HepG2 (cell line): ENCODE measurements around the gene MYO16. TPM values are rescaled to one million over a fixed set of nuclear protein-coding genes. Genes with fewer than 3 reads are reported as not detected.

Experiments
- ATAC-seq: fragments of 200-7000 bp; cut with Tn5 transposase; 3 replicates; pipeline ENCODE4 v1.9.1; 2020; ENCODE audit warnings: mild to moderate bottlenecking, moderate library complexity
- BruUV-seq: library from RNA; stranded (reverse); fragments of 400-500 nt; replicated peaks from 2 replicates; lab custom pipeline; 2021; lab: Mats Ljungman, UMichigan
- CTCF ChIA-PET: fragments of 300-600 bp; formaldehyde crosslinking; extraction: SDS; loops from one replicate; lab custom pipeline; 2021; ENCODE audit warnings: low total read pairs, inconsistent platforms, low intra/inter-chr PET ratio; lab: Yijun Ruan, JAX
- POLR2A ChIA-PET: fragments of 350-600 bp; sonication (Branson Sonifier 250); formaldehyde crosslinking; loops from one replicate; lab custom pipeline; 2020; ENCODE audit warnings: antibody characterized with exemption, inconsistent platforms; lab: Yijun Ruan, JAX
- DNase-seq: peaks from one replicate; pipeline ENCODE4 v3.0.0-alpha.2; 2015; ENCODE audit warnings: low spot score
- FAIRE-seq: peaks from 3 replicates; lab custom pipeline; 2011; peaks lifted over from hg19 to GRCh38; lab: Jason Lieb, UNC
- H2AFZ ChIP-seq: one replicate; pipeline ENCODE4 v1.6.1; 2011; ENCODE audit warnings: low read length, inconsistent platforms
- H3K27ac ChIP-seq: fragments of 300-600 bp; 3 replicates; pipeline ENCODE4 v1.8.0; 2011; ENCODE audit warnings: mixed run types, mild to moderate bottlenecking, mixed read lengths, low read length, inconsistent platforms; ENCODE audit not compliant: insufficient read depth; ENCODE audit errors: extremely low read length
- H3K27me3 ChIP-seq, 2 experiments: fragments of 200-600 bp in 1 of 2; 2 replicates in 1 of 2; 3 replicates in 1 of 2; pipeline versions ENCODE4 v1.6.0 to v1.8.0; 2011; ENCODE audit warnings: low read length in 2 of 2, mild to moderate bottlenecking in 2 of 2, moderate library complexity in 2 of 2, inconsistent platforms in 1 of 2; ENCODE audit not compliant: insufficient read depth in 2 of 2, control insufficient read depth in 1 of 2
- H3K36me3 ChIP-seq, 2 experiments: fragments of 200-600 bp in 1 of 2; replicated peaks in 1 of 2; 2 replicates in 1 of 2; 3 replicates in 1 of 2; pipeline versions ENCODE4 v1.5.1 to v1.8.0; 2011; ENCODE audit warnings: low read length in 2 of 2, inconsistent platforms in 1 of 2; ENCODE audit not compliant: insufficient read depth in 2 of 2, control insufficient read depth in 1 of 2
- H3K4me1 ChIP-seq: 2 replicates; pipeline ENCODE4 v1.5.1; 2012; ENCODE audit warnings: low read length, inconsistent platforms; ENCODE audit not compliant: insufficient read depth
- H3K4me2 ChIP-seq: 2 replicates; pipeline ENCODE4 v1.6.0; 2011; ENCODE audit warnings: low read depth, low read length, inconsistent platforms
- H3K4me3 ChIP-seq, 3 experiments: fragments of 200-600 bp in 1 of 3; sonication (generic), shearing (Covaris generic) in 1 of 3; replicated peaks in 1 of 3; 2 replicates each; pipeline ENCODE4 v1.5.1; 2011 to 2016; ENCODE audit warnings: low read length in 3 of 3, inconsistent platforms in 2 of 3, low read depth in 2 of 3, mild to moderate bottlenecking in 2 of 3, control low read depth in 1 of 3, mixed read lengths in 1 of 3; ENCODE audit not compliant: insufficient read depth in 1 of 3
- H3K79me2 ChIP-seq: one replicate; pipeline ENCODE4 v1.6.1; 2011; ENCODE audit warnings: low read length, inconsistent platforms; ENCODE audit not compliant: insufficient read depth
- H3K9ac ChIP-seq: 2 replicates; pipeline ENCODE4 v1.6.0; 2011; ENCODE audit warnings: mild to moderate bottlenecking, low read depth, low read length, inconsistent platforms; ENCODE audit not compliant: insufficient read depth
- H3K9me3 ChIP-seq: 2 replicates; pipeline ENCODE4 v1.5.1; 2012; ENCODE audit warnings: mild to moderate bottlenecking, low read length
- H4K20me1 ChIP-seq: 2 replicates; pipeline ENCODE4 v1.6.0; 2011; ENCODE audit warnings: inconsistent platforms, mild to moderate bottlenecking, low read length, moderate library complexity; ENCODE audit not compliant: insufficient read depth
- ADNP ChIP-seq: sonication (generic); formaldehyde crosslinking; IDR thresholded peaks from 2 replicates; pipeline ENCODE4 v1.4.0; 2020; ENCODE audit warnings: missing genetic modification reagents
- ASH2L ChIP-seq: fragments of 300-600, 200-600 bp; sonication (generic); IDR thresholded peaks from 2 replicates; pipeline ENCODE4 v1.7.0; 2017; ENCODE audit warnings: low read depth, mild to moderate bottlenecking, moderate library complexity, mixed read lengths, low read length; ENCODE audit not compliant: insufficient read length
- CENPBD1 ChIP-seq: sonication (generic); formaldehyde crosslinking; IDR thresholded peaks from 2 replicates; pipeline ENCODE4 v1.8.0; 2022; ENCODE audit warnings: missing genetic modification reagents, low read depth, mild to moderate bottlenecking, borderline replicate concordance
- CHD4 ChIP-seq: fragments of 200-600 bp; sonication (generic); IDR thresholded peaks from 2 replicates; pipeline ENCODE4 v1.7.0; 2017; ENCODE audit warnings: mild to moderate bottlenecking, low read length, borderline replicate concordance
- MAFF ChIP-seq: IDR thresholded peaks from 2 replicates; pipeline ENCODE4 v1.6.1; 2011; ENCODE audit warnings: low read depth, low read length, improper control_type of control experiment
- NBN ChIP-seq: fragments of 450-650 bp; conservative IDR thresholded peaks from 2 replicates; pipeline ENCODE4 v1.6.1; 2017
- TAF1 ChIP-seq: sonication (generic); formaldehyde crosslinking; IDR thresholded peaks from 2 replicates; pipeline ENCODE4 v1.4.0; 2020; ENCODE audit warnings: missing genetic modification reagents
- ZFY ChIP-seq: sonication (generic); formaldehyde crosslinking; IDR thresholded peaks from 2 replicates; pipeline ENCODE4 v1.4.0; 2020; ENCODE audit warnings: missing genetic modification reagents
- ZNF383 ChIP-seq: sonication (generic); formaldehyde crosslinking; IDR thresholded peaks from 2 replicates; pipeline ENCODE4 v1.4.0; 2020; ENCODE audit warnings: missing genetic modification reagents, mild to moderate bottlenecking, borderline replicate concordance
- ZNF589 ChIP-seq: sonication (generic); formaldehyde crosslinking; conservative IDR thresholded peaks from 2 replicates; pipeline ENCODE4 v1.8.0; 2022; ENCODE audit warnings: mild to moderate bottlenecking, moderate library complexity, missing genetic modification reagents
- WGBS: methylation state at CpG from one replicate; pipeline ENCODE4 v1.1.6; 2017; ENCODE audit warnings: low lambda C conversion rate; 5-methylcytosine and 5-hydroxymethylcytosine counted together
- in situ Hi-C: cut with HindIII; loops from 2 replicates; pipeline ENCODE4 v1.10.0; 2017; ENCODE audit warnings: low pct_unique_long_range_greater_than_20kb; ENCODE audit not compliant: extremely low pct_ligation_motif_present
- intact Hi-C: fragments of 100-400 bp; cut with micrococcal nuclease; formaldehyde crosslinking; loops from one replicate; pipeline ENCODE4 v1.10.0; 2022; ENCODE audit not compliant: unreplicated experiment
- polyA plus RNA-seq, 8 experiments: library from polyadenylated mRNA; depleted of rRNA in 3 of 8; stranded (reverse) in 7 of 8; unstranded in 1 of 8; fragments of >200 nt; fragmentation: Illumina TruSeq in 4 of 8; extraction: Trizol in 4 of 8; gene quantifications; 2 replicates each; pipeline versions ENCODE4 v1.2.1 to v1.2.3, GENCODE V29; 2011 to 2016; ENCODE audit warnings: low read depth in 4 of 8, missing spikeins in 1 of 8, mixed read lengths in 1 of 8; ENCODE audit not compliant: insufficient read depth in 1 of 8
- total RNA-seq, 5 experiments: library from RNA; depleted of rRNA; stranded (reverse); fragments of >200 nt; fragmentation: Illumina TruSeq; extraction: Trizol; gene quantifications; 2 replicates each; pipeline ENCODE4 v1.2.3, GENCODE V29; 2016; ENCODE audit warnings: low read depth in 1 of 5
- TF ChIP-seq, protein P1 (sequence below): sonication (generic); formaldehyde crosslinking; IDR thresholded peaks from 2 replicates; pipeline ENCODE4 v1.9.0; 2021; ENCODE audit warnings: missing genetic modification reagents, borderline replicate concordance
- TF ChIP-seq, protein P2 (sequence below): sonication (generic); formaldehyde crosslinking; IDR thresholded peaks from 2 replicates; pipeline ENCODE4 v1.5.0; 2020; ENCODE audit warnings: missing genetic modification reagents
- TF ChIP-seq, protein P3 (sequence below): IDR thresholded peaks from 2 replicates; pipeline ENCODE4 v1.6.1; 2016; ENCODE audit warnings: missing biosample characterization, missing genetic modification reagents, low read depth
- TF ChIP-seq, protein P4 (sequence below): sonication (generic); formaldehyde crosslinking; conservative IDR thresholded peaks from 2 replicates; pipeline ENCODE4 v1.4.0; 2020; ENCODE audit warnings: missing genetic modification reagents

The MYO16 gene
- total and polyA plus RNA-seq, 2 of the 13 experiments (the other 11 are each of a cell fraction or from before 2014, with no cell fraction given) = not detected

GRCh38 chr13:108807841-108808240 is 178.4 kb downstream of the MYO16 start (continued):
- TF ChIP-seq, protein P1, sequence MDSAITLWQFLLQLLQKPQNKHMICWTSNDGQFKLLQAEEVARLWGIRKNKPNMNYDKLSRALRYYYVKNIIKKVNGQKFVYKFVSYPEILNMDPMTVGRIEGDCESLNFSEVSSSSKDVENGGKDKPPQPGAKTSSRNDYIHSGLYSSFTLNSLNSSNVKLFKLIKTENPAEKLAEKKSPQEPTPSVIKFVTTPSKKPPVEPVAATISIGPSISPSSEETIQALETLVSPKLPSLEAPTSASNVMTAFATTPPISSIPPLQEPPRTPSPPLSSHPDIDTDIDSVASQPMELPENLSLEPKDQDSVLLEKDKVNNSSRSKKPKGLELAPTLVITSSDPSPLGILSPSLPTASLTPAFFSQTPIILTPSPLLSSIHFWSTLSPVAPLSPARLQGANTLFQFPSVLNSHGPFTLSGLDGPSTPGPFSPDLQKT (CRISPR knock-in tag) = no peak
- no peak for TF ChIP-seq CHD4
- no peak for TF ChIP-seq MAFF

DNA sequence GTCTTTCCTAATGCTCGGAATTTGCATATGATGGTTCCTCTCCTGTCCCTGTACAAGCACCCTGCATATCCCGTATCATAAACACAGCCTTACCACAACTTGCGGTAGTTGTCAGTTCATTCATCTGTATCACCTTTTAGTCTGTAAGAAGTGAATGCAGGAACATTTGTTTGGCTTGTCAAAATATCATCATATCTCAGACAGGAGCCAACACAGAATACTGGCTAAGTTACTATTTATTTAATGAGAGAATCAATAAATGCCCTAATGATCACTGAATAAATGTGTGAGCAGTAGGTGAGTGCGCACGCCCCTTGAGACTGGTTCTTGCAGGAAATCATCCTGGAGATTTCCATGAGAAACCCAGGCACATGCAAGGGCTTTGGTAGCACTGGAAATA is 182.8 kb downstream of the MYO16 start:
- ChIA-PET POLR2A (no interaction called here), CTCF (no interaction called here)
- no peak overlapping the region for H3K4me2 ChIP-seq
- intact Hi-C loops (no loop called here), in situ Hi-C loops (no loop called here)
- ATAC-seq = no peak
- FAIRE-seq = no peak
- H3K9me3 ChIP-seq = peaks cover 20% of the 10 kb centered on the region; the same call in 1 of the 2 replicates
- no peaks in the 10 kb centered on the region for H3K4me1 ChIP-seq
- H3K36me3 ChIP-seq = no peaks in the 10 kb centered on the region
- BruUV-seq = no TSS peak
- WGBS = 37% methylated on average over 5 of the region's 5 CpGs
- H3K9ac ChIP-seq = no peak overlapping the region
- no peak overlapping the region for H3K4me3 ChIP-seq
- H3K79me2 ChIP-seq = no peaks in the 10 kb centered on the region
- no peaks in the 10 kb centered on the region for H4K20me1 ChIP-seq
- no peak overlapping the region for H2AFZ ChIP-seq
- no peaks in the 10 kb centered on the region for H3K27me3 ChIP-seq
- DNase-seq = no peak
- no peak overlapping the region for H3K27ac ChIP-seq
- TF ChIP-seq ADNP (CRISPR knock-in tag) = no peak
- no peak for TF ChIP-seq TAF1 (CRISPR knock-in tag)
- TF ChIP-seq ZNF589 = no peak
- no peak for TF ChIP-seq CENPBD1 (CRISPR knock-in tag)
- no peak for TF ChIP-seq NBN
- TF ChIP-seq, protein P2, sequence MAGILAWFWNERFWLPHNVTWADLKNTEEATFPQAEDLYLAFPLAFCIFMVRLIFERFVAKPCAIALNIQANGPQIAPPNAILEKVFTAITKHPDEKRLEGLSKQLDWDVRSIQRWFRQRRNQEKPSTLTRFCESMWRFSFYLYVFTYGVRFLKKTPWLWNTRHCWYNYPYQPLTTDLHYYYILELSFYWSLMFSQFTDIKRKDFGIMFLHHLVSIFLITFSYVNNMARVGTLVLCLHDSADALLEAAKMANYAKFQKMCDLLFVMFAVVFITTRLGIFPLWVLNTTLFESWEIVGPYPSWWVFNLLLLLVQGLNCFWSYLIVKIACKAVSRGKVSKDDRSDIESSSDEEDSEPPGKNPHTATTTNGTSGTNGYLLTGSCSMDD (CRISPR knock-in tag) = no peak
- TF ChIP-seq, protein P3, sequence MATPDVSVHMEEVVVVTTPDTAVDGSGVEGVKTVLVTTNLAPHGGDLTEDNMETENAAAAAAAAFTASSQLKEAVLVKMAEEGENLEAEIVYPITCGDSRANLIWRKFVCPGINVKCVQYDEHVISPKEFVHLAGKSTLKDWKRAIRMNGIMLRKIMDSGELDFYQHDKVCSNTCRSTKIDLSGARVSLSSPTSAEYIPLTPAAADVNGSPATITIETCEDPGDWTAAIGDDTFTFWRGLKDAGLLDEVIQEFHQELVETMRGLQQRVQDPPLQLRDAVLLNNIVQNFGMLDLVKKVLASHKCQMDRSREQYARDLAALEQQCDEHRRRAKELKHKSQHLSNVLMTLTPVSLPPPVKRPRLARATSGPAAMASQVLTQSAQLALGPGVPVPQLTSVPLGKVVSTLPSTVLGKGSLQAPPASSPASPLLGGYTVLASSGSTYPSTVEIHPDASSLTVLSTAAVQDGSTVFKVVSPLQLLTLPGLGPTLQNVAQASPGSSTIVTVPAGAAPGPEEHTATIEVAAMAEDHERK (CRISPR knock-in tag) = no peak
- no peak for TF ChIP-seq ZFY
- TF ChIP-seq, protein P4, sequence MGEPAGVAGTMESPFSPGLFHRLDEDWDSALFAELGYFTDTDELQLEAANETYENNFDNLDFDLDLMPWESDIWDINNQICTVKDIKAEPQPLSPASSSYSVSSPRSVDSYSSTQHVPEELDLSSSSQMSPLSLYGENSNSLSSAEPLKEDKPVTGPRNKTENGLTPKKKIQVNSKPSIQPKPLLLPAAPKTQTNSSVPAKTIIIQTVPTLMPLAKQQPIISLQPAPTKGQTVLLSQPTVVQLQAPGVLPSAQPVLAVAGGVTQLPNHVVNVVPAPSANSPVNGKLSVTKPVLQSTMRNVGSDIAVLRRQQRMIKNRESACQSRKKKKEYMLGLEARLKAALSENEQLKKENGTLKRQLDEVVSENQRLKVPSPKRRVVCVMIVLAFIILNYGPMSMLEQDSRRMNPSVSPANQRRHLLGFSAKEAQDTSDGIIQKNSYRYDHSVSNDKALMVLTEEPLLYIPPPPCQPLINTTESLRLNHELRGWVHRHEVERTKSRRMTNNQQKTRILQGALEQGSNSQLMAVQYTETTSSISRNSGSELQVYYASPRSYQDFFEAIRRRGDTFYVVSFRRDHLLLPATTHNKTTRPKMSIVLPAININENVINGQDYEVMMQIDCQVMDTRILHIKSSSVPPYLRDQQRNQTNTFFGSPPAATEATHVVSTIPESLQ (CRISPR knock-in tag) = no peak
- no peak for TF ChIP-seq ZNF383 (CRISPR knock-in tag)
- TF ChIP-seq ASH2L = no peak
